ENCODE data around the gene SLC13A5. TPM values are rescaled to one million over a fixed set of nuclear protein-coding genes. Genes with fewer than 3 reads are reported as not detected.

Gene SLC13A5
- total and polyA plus RNA-seq, 10 of the 15 experiments (the other 5 are each of a cell fraction or from before 2014, with no cell fraction given): 0.23 TPM; not detected in 9

- TF ChIP-seq, protein P1, sequence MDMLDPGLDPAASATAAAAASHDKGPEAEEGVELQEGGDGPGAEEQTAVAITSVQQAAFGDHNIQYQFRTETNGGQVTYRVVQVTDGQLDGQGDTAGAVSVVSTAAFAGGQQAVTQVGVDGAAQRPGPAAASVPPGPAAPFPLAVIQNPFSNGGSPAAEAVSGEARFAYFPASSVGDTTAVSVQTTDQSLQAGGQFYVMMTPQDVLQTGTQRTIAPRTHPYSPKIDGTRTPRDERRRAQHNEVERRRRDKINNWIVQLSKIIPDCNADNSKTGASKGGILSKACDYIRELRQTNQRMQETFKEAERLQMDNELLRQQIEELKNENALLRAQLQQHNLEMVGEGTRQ (IDR thresholded peaks at IDR 0.05; ENCODE audit: borderline replicate concordance, low read depth, low read length): no peak
- TF ChIP-seq PML (IDR thresholded peaks at IDR 0.05; ENCODE audit: low read length) (no peak), GATAD2B (conservative IDR thresholded peaks at IDR 0.05; ENCODE audit: low read depth) (peak; percentile 63; the same call in 1 of the 2 replicates), TAF1 (IDR thresholded peaks at IDR 0.05; ENCODE audit: borderline replicate concordance, low read depth, low read length) (peak; percentile 41; the same call in 1 of the 2 replicates), TCF3 (IDR thresholded peaks at IDR 0.05; ENCODE audit: borderline replicate concordance, insufficient read depth, low read depth, low read length) (no peak), PRDM15 (CRISPR knock-in tag; IDR thresholded peaks at IDR 0.05) (no peak), ZNF274 (IDR thresholded peaks at IDR 0.05; ENCODE audit: insufficient read depth, insufficient read length) (no peak), NFXL1 (IDR thresholded peaks at IDR 0.05; ENCODE audit: borderline replicate concordance) (no peak), MXI1 (IDR thresholded peaks at IDR 0.05; ENCODE audit: low read depth, low read length) (no peak), HCFC1 (IDR thresholded peaks at IDR 0.05; ENCODE audit: low read length) (no peak), SIX5 (IDR thresholded peaks at IDR 0.05; ENCODE audit: low read depth, low read length, severe bottlenecking) (no peak), MTA3 (IDR thresholded peaks at IDR 0.05; ENCODE audit: borderline replicate concordance, low read length) (no peak; the same call in 1 of the 2 replicates), TCF12 (IDR thresholded peaks at IDR 0.05; ENCODE audit: low read depth, low read length) (no peak), POLR2AphosphoS2 (IDR thresholded peaks at IDR 0.05; ENCODE audit: low read depth, low read length) (0 out of 2 replicates have a peak, but pooled peaks have one; percentile 34), MYC (IDR thresholded peaks at IDR 0.05; ENCODE audit: insufficient read depth, insufficient read length, insufficient replicate concordance, low read length, severe bottlenecking) (no peak), ETV6 (conservative IDR thresholded peaks at IDR 0.05 in 1 of 2, IDR thresholded peaks at IDR 0.05 in 1 of 2; ENCODE audit: borderline replicate concordance in 1 of 2, low read depth in 1 of 2) (peak in 1 of 2 experiments; percentile 56; a peak in 1 of 4 replicates), KLF5 (IDR thresholded peaks at IDR 0.05; ENCODE audit: partially characterized antibody) (no peak), MYB (IDR thresholded peaks at IDR 0.05; ENCODE audit: borderline replicate concordance, low read depth, low read length) (no peak), SMAD1 (IDR thresholded peaks at IDR 0.05; ENCODE audit: low read depth, partially characterized antibody) (no peak), SMC3 (IDR thresholded peaks at IDR 0.05; ENCODE audit: borderline replicate concordance, low read length) (no peak), POLR2A (IDR thresholded peaks at IDR 0.05; ENCODE audit: low read depth, low read length) (peak; percentile 67), RUNX3 (IDR thresholded peaks at IDR 0.05; ENCODE audit: low read length) (no peak)
- TF ChIP-seq, protein P2, sequence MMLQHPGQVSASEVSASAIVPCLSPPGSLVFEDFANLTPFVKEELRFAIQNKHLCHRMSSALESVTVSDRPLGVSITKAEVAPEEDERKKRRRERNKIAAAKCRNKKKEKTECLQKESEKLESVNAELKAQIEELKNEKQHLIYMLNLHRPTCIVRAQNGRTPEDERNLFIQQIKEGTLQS (IDR thresholded peaks at IDR 0.05; ENCODE audit: borderline replicate concordance, extremely low read depth, low read depth, low read length): no peak
- TF ChIP-seq, protein P3, sequence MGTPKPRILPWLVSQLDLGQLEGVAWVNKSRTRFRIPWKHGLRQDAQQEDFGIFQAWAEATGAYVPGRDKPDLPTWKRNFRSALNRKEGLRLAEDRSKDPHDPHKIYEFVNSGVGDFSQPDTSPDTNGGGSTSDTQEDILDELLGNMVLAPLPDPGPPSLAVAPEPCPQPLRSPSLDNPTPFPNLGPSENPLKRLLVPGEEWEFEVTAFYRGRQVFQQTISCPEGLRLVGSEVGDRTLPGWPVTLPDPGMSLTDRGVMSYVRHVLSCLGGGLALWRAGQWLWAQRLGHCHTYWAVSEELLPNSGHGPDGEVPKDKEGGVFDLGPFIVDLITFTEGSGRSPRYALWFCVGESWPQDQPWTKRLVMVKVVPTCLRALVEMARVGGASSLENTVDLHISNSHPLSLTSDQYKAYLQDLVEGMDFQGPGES (IDR thresholded peaks at IDR 0.05): no peak
- TF ChIP-seq, protein P4, sequence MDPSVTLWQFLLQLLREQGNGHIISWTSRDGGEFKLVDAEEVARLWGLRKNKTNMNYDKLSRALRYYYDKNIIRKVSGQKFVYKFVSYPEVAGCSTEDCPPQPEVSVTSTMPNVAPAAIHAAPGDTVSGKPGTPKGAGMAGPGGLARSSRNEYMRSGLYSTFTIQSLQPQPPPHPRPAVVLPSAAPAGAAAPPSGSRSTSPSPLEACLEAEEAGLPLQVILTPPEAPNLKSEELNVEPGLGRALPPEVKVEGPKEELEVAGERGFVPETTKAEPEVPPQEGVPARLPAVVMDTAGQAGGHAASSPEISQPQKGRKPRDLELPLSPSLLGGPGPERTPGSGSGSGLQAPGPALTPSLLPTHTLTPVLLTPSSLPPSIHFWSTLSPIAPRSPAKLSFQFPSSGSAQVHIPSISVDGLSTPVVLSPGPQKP (IDR thresholded peaks at IDR 0.05; ENCODE audit: low read depth, low read length): no peak
These were observed 42.6 kb upstream of the SLC13A5 start, which contains the start of gene XAF1 (continued) for GRCh38 chr17:6755731-6756184.
